ENCODE data around the gene C2CD3. TPM values are rescaled to one million over a fixed set of nuclear protein-coding genes. Genes with fewer than 3 reads are reported as not detected.

C2CD3 gene
- total RNA-seq, 6 donors from 2014 or later: 21.4 to 55.5 (median 26.6) TPM

- H3K36me3 ChIP-seq: peaks cover 0 to 58% (median 24%) of the 10 kb centered on the region in 4 donors
- 93 to 95% methylated on average over 12 of the region's 12 CpGs for WGBS, 2 donors
- no peak for DNase-seq
- no peaks in the 10 kb centered on the region for H3K27me3 ChIP-seq
- H3K4me3 ChIP-seq: no peak overlapping the region
- TF ChIP-seq CTCF (IDR thresholded peaks at IDR 0.05): no peak
- TF ChIP-seq EP300 (IDR thresholded peaks at IDR 0.05): no peak
- TF ChIP-seq POLR2AphosphoS5 (IDR thresholded peaks at IDR 0.05): no peak
- TF ChIP-seq POLR2A (IDR thresholded peaks at IDR 0.05): no peak
- H3K9me3 ChIP-seq: no peaks in the 10 kb centered on the region
- H3K4me1 ChIP-seq: no peaks in the 10 kb centered on the region
- ATAC-seq (ENCODE audit: low FRiP score in 2 of 2): no peak
- no peak overlapping the region for H3K27ac ChIP-seq
Measured at GRCh38 chr11:74116719-74117118, 54.1 kb downstream of the C2CD3 start.

DNA sequence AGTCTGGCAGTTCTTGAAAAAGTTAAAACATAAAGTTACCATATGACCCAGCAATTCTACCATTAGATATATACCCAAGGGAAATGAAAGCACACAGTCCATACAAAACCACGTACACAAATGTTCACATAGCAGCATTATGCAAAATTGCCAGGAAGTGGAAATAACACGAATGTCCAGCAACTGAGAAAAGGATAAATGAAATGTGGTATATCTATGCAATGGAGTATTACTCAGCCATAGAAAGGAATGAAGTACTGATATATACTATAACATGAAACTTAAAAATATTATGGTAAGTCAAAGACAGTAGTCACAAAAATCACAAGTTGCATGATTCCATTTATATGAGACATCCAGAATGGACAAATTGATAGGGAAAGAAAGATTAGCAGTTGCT is 57.9 kb downstream of the C2CD3 start:
- no peaks in the 10 kb centered on the region for H3K27me3 ChIP-seq
- no peak overlapping the region for H3K27ac ChIP-seq
- DNase-seq: no peak
- peaks cover 4 to 54% (median 23%) of the 10 kb centered on the region in 4 donors for H3K36me3 ChIP-seq
- H3K9me3 ChIP-seq: no peaks in the 10 kb centered on the region
- 84 to 96% methylated on average over 2 of the region's 2 CpGs for WGBS, 2 donors
- no peak for ATAC-seq (ENCODE audit: low FRiP score in 2 of 2)
- no peak overlapping the region for H3K4me3 ChIP-seq
- H3K4me1 ChIP-seq: no peaks in the 10 kb centered on the region
- no peak for TF ChIP-seq EP300 (IDR thresholded peaks at IDR 0.05)
- TF ChIP-seq POLR2AphosphoS5 (IDR thresholded peaks at IDR 0.05): no peak
- TF ChIP-seq CTCF (IDR thresholded peaks at IDR 0.05): no peak
- no peak for TF ChIP-seq POLR2A (IDR thresholded peaks at IDR 0.05)

GRCh38 chr11:74106124-74106523 is 64.7 kb downstream of the C2CD3 start:
- Histone ChIP-seq H3K4me1 (no peaks in the 10 kb centered on the region), H3K9me3 (no peaks in the 10 kb centered on the region), H3K27me3 (no peaks in the 10 kb centered on the region), H3K36me3 (peaks cover 4 to 63% (median 17%) of the 10 kb centered on the region in 4 donors), H3K4me3 (no peak overlapping the region), H3K27ac (no peak overlapping the region)
- DNase-seq: no peak
- no peak for ATAC-seq (ENCODE audit: low FRiP score in 2 of 2)
- WGBS, 2 donors: 80 to 88% methylated on average over 1 of the region's 1 CpG
- TF ChIP-seq CTCF (IDR thresholded peaks at IDR 0.05): no peak
- no peak for TF ChIP-seq EP300 (IDR thresholded peaks at IDR 0.05)
- no peak for TF ChIP-seq POLR2AphosphoS5 (IDR thresholded peaks at IDR 0.05)
- TF ChIP-seq POLR2A (IDR thresholded peaks at IDR 0.05): no peak

- ATAC-seq (ENCODE audit: low FRiP score in 2 of 2): no peak
- TF ChIP-seq POLR2AphosphoS5 (IDR thresholded peaks at IDR 0.05) (no peak), EP300 (IDR thresholded peaks at IDR 0.05) (no peak), POLR2A (IDR thresholded peaks at IDR 0.05) (no peak), CTCF (IDR thresholded peaks at IDR 0.05) (no peak)
- Histone ChIP-seq H3K36me3 (peaks cover 9 to 80% (median 28%) of the 10 kb centered on the region in 4 donors), H3K4me1 (no peaks in the 10 kb centered on the region), H3K4me3 (no peak overlapping the region), H3K9me3 (no peaks in the 10 kb centered on the region), H3K27ac (no peak overlapping the region), H3K27me3 (no peaks in the 10 kb centered on the region)
- DNase-seq: no peak
Measured at GRCh38 chr11:74102321-74102720, 68.5 kb downstream of the C2CD3 start.

GRCh38 chr11:74100735-74101134 is 70.1 kb downstream of the C2CD3 start:
- Histone ChIP-seq H3K36me3 (peaks cover 9 to 89% (median 31%) of the 10 kb centered on the region in 4 donors), H3K9me3 (no peaks in the 10 kb centered on the region), H3K4me3 (no peak overlapping the region), H3K27me3 (no peaks in the 10 kb centered on the region), H3K4me1 (no peaks in the 10 kb centered on the region), H3K27ac (no peak overlapping the region)
- DNase-seq (no peak), ATAC-seq (ENCODE audit: low FRiP score in 2 of 2) (no peak)
- TF ChIP-seq CTCF (IDR thresholded peaks at IDR 0.05): no peak
- TF ChIP-seq EP300 (IDR thresholded peaks at IDR 0.05): no peak
- no peak for TF ChIP-seq POLR2AphosphoS5 (IDR thresholded peaks at IDR 0.05)
- TF ChIP-seq POLR2A (IDR thresholded peaks at IDR 0.05): no peak
- WGBS, 2 donors: 90 to 100% methylated on average over 1 of the region's 1 CpG

Measured in upper lobe of left lung (tissue), 6 donors.